HG02642 (cell line): Measurements from ENCODE around the gene ZNF777.
"Not testable (repeated sequence)": the region's sequence is repeated elsewhere in the genome, so short reads cannot be mapped to it uniquely, and the experiment has no call there.

ENCODE experiments used
- ATAC-seq: cut with Tn5 transposase; IDR thresholded peaks from one replicate; pipeline ENCODE4 v1.9.1; 2021; ENCODE audit warnings: mild to moderate bottlenecking; ENCODE audit not compliant: unreplicated experiment, poor library complexity

Gene ZNF777

DNA sequence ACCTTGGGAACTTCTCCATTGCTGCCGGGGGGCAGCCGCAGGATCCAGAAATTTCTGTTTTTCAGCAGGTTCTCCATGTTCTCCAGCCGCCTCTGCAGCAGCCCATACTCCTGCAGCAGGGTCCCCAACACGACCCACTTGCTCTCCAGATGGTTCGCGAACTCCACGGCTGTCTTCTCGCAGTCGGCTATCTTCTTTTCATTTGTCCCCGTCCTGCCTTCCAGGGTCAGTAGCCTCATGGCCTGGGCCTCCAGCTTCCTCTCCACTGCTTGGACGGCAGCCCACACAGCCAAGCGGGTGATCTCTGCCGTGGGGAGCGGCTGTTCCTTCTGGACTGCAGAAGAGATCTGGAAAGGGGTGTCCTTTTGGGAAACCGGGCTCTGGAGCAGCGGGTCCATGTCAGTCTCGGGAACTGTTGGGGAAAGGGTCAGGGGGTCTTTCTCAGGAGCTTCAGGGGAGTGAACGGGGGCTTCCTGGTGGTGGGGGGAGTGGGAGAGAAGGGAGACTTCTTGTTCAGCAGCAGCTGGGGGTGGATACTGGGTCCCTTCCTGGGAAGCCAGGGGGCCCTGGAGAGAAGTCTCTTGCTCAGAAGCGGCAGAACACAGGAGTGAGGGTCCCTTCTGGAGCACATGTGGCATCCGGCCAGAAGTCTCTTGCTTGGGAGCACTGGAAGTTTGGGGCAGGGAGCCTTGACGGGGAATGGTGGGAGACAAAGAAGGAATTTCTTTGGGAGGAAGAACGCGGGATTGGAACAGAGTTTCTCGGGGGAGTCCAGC lies 5.5 kb downstream of the ZNF777 start:
- ATAC-seq = no peak

DNA sequence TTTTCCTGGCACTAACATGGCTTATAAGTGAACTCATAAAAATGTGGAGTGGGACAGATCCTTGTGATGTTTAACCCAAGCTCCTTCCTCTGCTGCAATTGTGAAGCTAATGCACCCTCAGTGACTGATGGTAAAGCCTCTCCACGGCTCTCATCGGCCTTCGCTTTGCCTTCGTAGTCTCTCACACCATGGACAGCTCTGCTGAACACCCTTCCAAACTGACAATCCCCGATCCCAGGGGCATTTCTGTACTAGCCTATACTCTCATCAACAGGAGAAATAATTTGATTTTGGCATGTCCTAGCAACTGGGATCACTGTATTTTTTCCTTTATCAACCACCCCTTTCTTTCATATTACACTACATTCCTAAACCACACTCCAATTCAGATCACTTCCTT lies 6.1 kb downstream of the ZNF777 start:
- no peak for ATAC-seq

DNA sequence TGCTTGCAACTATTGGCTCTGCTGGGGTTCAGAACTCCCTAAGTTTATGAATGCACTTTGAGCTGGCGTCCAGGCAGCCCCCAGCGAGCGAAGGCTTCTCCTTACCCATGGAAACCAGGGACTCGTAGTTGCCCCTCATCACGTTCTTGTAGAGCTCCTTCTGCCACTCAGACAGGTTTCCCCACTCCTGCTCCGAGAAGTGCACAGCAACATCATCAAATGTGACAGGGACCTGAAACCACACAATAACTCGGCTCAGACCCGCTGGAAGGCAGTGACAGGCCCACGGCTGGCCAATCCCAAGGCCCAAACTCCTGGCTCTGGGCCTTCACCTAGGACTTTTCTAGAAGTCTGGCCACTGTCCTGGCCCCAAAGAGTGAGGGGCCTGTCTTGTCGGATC lies 6.9 kb downstream of the ZNF777 start:
- no peak for ATAC-seq

DNA sequence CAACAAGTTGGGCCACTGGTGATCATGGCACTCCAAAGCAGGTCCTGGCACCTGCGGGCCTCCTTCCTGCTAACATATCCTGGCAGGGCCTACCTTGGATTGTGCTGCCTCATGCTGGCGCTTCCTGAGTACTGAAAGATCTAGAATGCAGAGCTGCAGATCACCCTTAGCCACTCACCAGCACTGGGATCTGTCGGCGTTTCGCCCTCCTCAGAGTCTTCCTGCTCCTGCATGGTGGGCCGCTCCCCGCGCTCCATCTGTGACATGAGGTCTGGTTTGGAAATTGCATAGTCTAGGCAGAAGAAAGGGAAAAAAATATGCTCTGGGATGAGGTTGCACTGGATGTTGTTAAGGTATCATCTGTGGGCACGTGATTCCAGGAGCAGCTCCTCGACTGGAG lies 10.0 kb downstream of the ZNF777 start:
- no peak for ATAC-seq

DNA sequence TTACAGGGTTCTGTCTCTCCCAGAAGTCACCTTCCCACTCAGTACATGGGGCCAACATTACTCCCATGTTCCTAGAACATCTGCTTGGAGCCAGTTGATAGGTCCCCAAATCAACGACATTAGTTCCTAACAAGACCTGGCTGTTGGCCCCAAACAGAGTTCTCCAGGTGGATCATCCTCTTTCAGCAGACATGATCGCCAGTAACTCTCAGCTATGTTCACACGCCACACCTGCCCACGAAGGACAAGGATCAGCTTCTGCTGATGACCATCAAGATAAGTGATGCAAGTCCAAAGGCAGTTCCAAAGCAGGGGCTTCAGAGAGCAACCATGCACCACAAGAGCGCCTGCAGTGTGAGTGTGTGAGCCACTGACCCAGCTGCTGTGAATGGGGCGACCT lies 11.0 kb downstream of the ZNF777 start:
- no peak for ATAC-seq

DNA sequence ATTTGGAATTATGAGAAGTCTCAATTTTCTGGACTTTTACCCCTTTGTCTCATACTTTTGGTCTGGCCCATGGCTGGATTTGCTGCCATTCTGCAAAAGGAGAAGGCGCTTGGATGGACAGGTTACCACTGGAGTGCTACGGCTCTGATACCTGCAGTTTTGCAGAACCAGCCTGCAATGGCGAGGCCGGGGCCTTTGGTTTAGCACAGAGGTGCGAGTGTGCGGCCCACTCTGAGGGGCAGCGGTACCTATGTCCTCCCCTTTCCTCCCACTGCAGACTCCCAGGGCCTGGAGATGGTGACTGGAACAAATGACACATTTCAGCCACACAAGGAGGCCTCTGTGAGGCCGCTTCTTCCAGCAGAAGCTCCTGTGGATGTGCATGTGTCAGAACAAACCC lies 11.9 kb downstream of the ZNF777 start:
- no peak for ATAC-seq

DNA sequence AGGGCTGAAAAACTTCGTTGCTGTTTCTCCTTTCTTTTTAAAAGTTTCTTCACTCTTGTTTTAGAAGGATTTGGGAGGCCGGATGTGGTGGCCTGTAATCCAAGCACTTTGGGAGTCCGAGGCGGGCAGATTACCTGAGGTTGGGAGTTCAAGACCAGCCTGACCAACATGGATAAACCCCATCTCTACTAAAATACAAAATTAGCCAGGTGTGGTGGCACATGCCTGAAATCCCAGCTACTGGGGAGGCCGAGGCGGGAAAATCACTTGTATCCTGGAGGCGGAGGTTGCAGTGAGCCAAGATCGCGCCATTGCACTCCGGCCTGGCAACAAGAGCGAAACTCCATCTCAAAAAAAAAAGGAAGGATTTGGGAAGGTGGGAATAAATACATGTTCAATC lies 14.8 kb downstream of the ZNF777 start:
- not testable (repeated sequence) for ATAC-seq

DNA sequence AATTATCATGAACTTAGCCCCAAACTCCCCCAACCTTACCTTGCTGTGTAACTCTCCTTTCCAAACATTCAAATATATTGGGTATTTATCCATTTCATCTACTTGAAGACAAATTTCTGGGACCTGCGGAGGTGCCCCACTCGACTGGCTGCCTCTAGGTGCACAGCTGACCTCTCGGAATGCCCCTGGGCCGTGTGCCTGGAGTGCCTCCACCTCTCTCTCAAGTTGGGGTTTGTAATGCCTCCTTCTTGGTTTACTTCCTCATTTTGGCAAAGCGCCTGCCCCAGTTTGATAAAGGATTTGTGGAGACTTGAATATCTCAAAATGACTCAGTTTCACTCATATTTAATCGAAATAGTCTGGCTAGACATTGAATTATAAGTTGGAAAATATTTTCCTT lies 16.6 kb downstream of the ZNF777 start:
- no peak for ATAC-seq

GRCh38 chr7:149443523-149443922 lies 17.3 kb downstream of the ZNF777 start:
- no peak for ATAC-seq

DNA sequence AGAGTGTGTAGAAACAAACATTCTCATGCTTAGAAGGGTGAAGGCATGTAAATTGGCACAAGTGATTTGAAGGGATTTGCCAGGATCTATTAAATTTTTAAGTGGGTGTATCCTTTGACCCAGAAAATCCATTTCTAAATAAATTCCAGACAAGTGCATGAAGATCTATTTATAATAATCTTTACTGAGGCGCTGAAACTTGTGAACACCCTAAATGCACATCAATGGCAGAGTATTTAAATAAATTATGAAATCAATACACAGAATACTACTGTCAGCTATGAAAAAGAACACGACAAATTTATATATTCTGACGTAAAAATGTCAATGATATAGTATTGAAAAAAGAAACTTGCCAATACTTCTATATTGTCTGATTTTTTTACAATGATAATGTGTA lies 17.9 kb downstream of the ZNF777 start:
- ATAC-seq = no peak

DNA sequence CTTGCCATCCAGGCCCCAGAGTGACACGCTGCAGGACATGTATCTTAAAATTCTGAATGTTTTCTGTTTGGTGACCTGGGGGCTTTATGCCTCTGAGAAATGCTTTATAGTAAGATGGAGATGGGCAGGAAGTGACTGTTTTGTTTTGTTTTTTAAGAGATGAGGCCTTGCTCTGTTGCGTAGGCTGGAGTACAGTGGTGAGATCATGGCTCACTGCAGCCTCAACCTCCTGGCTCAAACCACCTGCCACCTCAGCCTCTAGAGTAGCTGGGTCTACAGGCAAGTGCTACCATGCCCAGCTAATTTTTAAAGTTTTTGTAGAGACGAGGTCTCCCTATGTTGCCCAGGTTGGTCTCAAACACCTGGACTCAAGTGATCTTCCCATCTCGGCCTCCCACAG lies 20.6 kb downstream of the ZNF777 start:
- no peak for ATAC-seq

GRCh38 chr7:149436358-149436757 lies 24.5 kb downstream of the ZNF777 start:
- ATAC-seq = no peak

DNA sequence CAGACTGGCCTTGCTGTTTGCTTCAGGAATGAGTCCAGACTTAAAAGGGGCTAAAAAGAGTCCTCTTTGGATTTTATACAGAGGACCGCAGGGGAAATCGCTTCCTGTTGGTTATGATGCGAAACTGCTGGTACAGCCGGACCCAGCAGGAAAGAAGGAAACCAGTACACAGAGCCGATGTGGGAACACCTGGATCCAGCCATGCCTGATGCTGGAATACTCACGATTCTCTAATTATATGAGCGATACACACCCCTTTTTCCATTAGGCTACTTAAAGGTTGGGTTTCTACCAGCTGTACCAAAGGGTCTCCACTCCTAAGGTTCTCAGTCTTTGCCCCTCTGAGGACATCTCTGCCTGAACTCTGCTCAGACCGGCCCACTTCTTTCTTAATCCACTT lies 27.7 kb downstream of the ZNF777 start:
- no peak for ATAC-seq

- no peak for ATAC-seq
These were observed 28.7 kb downstream of the ZNF777 start for GRCh38 chr7:149432121-149432691.

GRCh38 chr7:149431486-149432120 lies 29.3 kb downstream of the ZNF777 start:
- no peak for ATAC-seq

DNA sequence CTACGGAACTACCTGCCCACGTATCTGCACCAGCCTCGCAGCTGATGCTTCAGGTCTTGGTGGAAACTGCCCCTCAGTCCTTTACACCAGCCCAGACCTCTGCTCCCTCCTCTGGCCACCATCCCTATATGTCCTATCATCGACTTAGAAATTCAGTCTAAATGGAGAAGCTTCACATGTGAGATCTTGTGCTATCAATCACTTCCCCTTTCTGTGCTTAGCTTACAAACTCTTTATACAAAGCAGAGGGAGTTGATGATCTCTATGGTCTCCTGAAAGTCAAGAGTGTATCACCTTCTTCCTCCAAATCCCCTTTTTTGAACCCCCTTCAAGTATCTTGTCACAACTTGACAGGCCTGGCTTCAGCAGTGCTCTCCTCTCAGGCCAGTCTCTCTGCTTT lies 30.7 kb downstream of the ZNF777 start:
- ATAC-seq = no peak

GRCh38 chr7:149427893-149428292 lies 33.0 kb downstream of the ZNF777 start:
- ATAC-seq = no peak

GRCh38 chr7:149427096-149427680 lies 33.7 kb downstream of the ZNF777 start:
- no peak for ATAC-seq

- no peak for ATAC-seq
These were observed 37.3 kb downstream of the ZNF777 start for GRCh38 chr7:149423449-149424110.

GRCh38 chr7:149422914-149423301 lies 38.0 kb downstream of the ZNF777 start:
- no peak for ATAC-seq
